HG03565 (cell line): ENCODE results near the gene ICE2.

Experiments used
- ATAC-seq: cut with Tn5 transposase; IDR thresholded peaks from one replicate; pipeline ENCODE4 v1.9.1; 2021; ENCODE audit warnings: mild to moderate bottlenecking, moderate library complexity; ENCODE audit not compliant: unreplicated experiment

Gene ICE2

DNA sequence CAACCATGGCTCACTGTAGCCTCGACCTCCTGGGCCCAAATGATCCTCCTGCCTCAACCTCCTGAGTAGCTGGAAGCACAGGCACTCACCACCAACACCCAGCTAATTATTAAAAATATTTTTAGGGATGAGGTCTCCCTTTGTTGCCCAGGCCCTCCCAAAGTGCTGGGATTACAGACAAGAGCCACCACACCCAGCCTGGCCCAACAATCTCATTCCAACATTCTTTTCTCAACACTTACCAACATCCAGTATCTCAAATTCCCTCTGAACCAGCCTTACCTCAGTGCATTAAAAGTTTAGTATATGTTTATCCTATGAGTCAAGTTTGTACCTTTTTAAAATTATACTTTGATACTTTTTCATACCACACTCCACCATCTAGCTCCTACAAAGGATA is 106.2 kb downstream of the ICE2 start:
- ATAC-seq: no peak

DNA sequence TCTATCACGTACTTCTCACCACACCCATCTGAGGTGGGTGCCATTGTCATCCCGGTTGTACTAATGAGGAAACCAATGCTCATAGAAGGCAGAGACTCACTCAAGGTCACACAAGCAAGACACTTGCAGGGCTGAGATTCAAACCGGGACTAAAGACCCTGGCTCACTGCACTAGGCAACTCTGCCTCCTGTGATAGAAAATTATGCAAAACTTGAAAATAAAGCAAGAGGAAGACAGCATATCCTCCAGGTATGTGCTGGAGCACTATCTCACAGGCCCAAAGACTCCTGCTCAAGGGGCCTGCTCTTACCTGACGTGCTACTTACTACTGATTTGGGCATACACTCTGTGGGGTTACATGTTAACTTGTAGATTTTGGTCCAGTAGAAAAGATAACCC is 106.7 kb downstream of the ICE2 start:
- no peak for ATAC-seq

- no peak for ATAC-seq
These were observed 107.5 kb downstream of the ICE2 start for GRCh38 chr15:60371175-60372051.

- ATAC-seq: no peak
These were observed 108.1 kb downstream of the ICE2 start for GRCh38 chr15:60370869-60371136.

DNA sequence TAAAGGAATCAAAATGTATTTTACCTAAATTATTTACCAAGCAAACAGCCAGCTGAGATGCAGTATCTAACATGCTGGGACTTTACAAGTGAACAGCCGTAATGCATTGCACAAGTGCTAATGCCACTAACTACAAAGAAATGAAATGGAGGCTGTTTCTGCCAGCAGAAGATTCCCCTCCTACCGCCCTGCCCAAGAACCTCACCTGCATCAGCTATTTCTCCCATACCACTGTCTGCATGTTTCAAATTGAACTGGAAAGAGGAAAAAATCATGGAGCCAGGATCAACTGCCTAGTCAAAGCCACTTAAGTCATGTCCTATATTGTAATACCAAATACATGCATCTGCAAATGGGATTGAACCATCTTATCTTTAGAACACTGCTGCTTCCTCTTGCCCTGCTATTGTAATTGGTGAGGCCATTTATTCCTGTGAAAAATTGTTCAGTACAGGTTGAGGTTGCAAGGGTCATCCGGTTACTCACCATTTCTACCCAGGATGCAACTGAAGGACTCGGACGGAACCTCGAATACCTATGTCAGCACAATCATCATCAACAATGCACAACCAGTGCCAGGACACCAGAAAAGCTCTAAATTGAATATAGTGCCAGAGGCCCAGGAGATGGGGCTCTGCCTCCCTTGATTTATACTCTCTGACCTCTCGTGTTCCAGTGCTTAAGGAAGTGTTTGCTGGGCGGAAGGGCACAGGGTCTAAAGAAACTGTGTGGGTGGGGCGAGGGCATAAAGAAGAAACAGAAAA is 108.7 kb downstream of the ICE2 start:
- no peak for ATAC-seq

GRCh38 chr15:60369696-60370095 is 109.2 kb downstream of the ICE2 start:
- no peak for ATAC-seq
